Right renal pelvis (tissue), 4 donors: Measurements from ENCODE around the gene FOXA1. TPM values are rescaled to one million over a fixed set of nuclear protein-coding genes. Genes with fewer than 3 reads are reported as not detected.

ENCODE experiments used
- DNase-seq, 4 donors: peaks; one replicate each; pipeline ENCODE4 v3.0.0-alpha.2; 2013; ENCODE audit warnings: low read depth in 4 of 4, low spot score in 3 of 4, missing footprints in 1 of 4
- polyA plus RNA-seq, 4 donors: library from polyadenylated mRNA; unstranded; fragments of 120-200 nt; gene quantifications; one replicate each; pipeline ENCODE4 v1.2.1, GENCODE V29; 2013; ENCODE audit not compliant: insufficient read length in 4 of 4

Gene FOXA1
- polyA plus RNA-seq, 4 donors = 1.7 to 8.9 (median 3.5) TPM

GRCh38 chr14:37591311-37591940 lies 3.6 kb downstream of the FOXA1 start:
- no peak for DNase-seq

- DNase-seq = no peak
These were observed 4.5 kb downstream of the FOXA1 start for GRCh38 chr14:37590428-37591139.

- no peak for DNase-seq
These were observed 5.2 kb downstream of the FOXA1 start for GRCh38 chr14:37589715-37590427.

- DNase-seq = no peak
These were observed 5.9 kb downstream of the FOXA1 start for GRCh38 chr14:37588956-37589714.

GRCh38 chr14:37588667-37588955 lies 6.4 kb downstream of the FOXA1 start:
- no peak for DNase-seq

- DNase-seq = no peak
These were observed 7.0 kb downstream of the FOXA1 start for GRCh38 chr14:37587881-37588666.

GRCh38 chr14:37587131-37587803 lies 7.8 kb downstream of the FOXA1 start:
- no peak for DNase-seq

GRCh38 chr14:37586797-37587130 lies 8.3 kb downstream of the FOXA1 start:
- no peak for DNase-seq

- no peak for DNase-seq
These were observed 8.9 kb downstream of the FOXA1 start for GRCh38 chr14:37585971-37586796.

GRCh38 chr14:37585101-37585511 lies 9.9 kb downstream of the FOXA1 start:
- DNase-seq = no peak

GRCh38 chr14:37584211-37585100 lies 10.6 kb downstream of the FOXA1 start:
- no peak for DNase-seq

- no peak for DNase-seq
These were observed 11.5 kb downstream of the FOXA1 start for GRCh38 chr14:37583358-37584210.

- no peak for DNase-seq
These were observed 14.9 kb downstream of the FOXA1 start for GRCh38 chr14:37580146-37580545.

- DNase-seq = no peak
These were observed 15.8 kb downstream of the FOXA1 start for GRCh38 chr14:37579274-37579673.

DNA sequence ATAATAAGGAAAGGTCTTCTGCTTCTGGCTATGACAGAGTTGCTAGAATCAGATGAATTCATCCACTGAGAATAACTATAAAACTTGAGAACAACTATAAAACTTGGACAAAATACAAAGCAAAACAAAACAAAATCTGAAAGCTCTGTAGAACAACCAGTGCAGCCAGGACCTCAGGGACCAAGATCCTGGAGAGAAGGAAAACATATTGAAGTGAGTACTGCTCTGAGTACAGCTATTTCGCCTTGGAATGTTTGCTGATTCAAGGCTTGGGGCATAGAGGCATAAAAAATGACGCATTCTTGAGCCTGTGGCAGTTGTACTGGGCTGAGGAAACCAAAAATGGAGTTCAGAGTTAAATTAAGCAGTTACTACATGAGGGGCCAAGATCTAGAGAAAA lies 21.7 kb downstream of the FOXA1 start:
- no peak for DNase-seq

DNA sequence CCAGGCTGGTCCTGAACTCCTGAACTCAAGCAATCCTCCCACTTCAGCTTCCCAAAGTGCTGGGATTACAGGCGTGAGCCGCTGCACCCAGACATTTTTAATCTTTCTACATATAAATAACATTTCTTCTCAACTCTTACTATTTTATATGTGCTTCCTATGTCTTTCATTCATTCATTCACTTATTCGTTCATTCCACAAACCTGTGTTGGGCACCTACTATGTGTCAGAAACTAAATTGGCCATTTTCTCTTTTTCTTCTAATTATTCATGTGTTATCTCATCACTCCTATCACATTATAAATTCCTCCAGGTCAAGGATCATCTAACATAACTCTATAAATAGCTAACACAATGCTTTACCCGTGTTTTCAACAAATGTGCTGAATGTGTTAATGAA lies 23.7 kb downstream of the FOXA1 start:
- no peak for DNase-seq

GRCh38 chr14:37569729-37570128 lies 25.3 kb downstream of the FOXA1 start:
- no peak for DNase-seq
